Hematopoietic multipotent progenitor cell treated with erythropoietin and hydrocortisone succinate and interleukin-3 and kit ligand, for 4 days (in vitro differentiated cells): Measurements from ENCODE around the gene CLDN9.
A peak's percentile ranks its signal among the peaks of the same experiment; 100 is the strongest.
"Not testable (repeated sequence)": the region's sequence is repeated elsewhere in the genome, so short reads cannot be mapped to it uniquely, and the experiment has no call there.

Experiments used
- DNase-seq: peaks from one replicate; pipeline ENCODE4 v3.0.0-alpha.2; 2015

Gene CLDN9

DNA sequence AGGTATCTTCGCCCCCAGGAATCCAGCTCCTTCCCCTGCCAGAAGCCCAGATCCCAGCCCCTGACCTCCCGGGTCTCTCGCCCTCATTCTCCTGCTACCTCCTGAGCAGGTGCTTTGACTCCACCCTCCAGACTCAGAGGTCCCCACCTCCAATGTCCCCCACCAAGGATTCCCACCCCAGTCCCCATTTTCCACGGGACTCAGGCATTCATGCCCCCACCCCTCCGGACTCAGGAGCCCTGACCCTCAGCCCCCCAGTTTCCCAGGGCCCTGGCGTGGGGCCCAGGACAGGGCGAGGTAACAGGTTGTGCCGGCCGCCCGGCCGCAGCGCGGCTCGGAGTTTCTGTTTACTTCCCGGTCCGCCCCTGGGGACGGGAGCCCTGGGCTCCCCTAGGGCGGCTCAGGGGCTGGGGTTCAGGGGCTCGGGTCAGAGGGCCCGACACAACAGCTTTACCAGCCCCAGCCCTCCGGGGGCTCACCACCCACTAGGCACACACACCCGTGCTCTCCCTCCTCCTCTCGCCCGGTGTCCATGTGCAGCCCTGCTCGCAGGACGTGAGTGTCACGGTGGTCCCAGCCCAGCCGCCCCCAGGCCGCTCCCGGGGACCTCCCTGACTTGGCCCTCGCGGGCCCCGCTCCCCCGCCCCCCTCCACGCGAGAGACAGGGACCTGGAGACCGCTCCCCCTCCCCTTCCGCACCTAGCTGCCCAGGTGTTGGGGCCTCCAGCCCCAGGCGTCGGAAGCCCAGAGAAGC lies 23.4 kb downstream of the CLDN9 start:
- DNase-seq, result no peak

DNA sequence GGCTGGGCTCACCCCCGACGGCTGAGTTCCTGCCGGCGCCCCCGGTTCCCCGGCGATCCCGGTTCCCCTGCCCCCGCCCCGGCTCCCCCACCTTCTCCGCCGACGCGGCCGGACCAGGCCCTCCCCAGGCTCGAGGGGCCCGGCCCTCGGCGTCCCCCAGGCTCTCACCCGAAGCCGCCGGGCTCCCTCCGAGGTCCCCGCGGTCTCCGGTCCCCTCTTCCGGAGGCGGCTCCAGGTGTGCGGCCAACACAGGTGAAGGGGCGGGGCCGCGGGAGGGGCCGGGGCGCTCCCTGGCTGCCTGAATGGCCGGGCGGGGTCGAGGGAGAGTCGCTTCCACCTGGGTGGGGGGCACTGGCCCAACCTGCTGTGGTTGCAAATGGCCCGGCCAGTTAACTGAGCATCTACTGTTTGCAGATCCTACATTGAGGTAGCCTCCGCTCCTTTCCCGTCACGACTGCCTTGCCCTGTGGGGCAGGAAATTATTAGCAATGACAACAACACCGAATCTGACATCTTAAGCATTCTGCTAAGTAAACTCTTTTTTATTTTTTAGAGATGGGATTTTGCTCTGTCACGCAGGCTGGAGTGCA lies 24.1 kb downstream of the CLDN9 start, which contains the start of gene BICDL2:
Gene BICDL2 (minus strand): TSS at position 219 of the 590 bp plus-strand sequence. CDS start 1,448 bp downstream, outside the sequence.
- DNase-seq, result no peak

DNA sequence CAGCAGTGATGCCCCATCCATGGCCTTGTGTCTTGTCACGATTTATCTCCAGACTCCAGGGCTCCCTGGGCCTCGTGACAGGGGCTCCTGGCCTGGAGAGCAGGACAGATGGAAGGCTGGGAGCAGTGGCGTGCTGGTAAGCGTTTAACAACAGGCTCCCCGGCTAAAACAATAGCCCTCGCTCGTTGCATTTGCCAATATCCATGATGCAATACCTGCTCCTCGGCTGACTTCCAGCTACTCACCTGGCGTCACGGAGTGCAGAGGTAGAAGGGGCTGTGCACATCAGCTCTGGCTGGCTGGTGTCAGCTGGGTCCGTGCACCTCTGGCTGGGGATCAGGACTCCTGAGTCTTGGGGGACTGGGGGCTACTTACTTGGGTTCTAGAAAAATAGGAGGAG lies 25.5 kb downstream of the CLDN9 start:
- DNase-seq, result no peak

DNA sequence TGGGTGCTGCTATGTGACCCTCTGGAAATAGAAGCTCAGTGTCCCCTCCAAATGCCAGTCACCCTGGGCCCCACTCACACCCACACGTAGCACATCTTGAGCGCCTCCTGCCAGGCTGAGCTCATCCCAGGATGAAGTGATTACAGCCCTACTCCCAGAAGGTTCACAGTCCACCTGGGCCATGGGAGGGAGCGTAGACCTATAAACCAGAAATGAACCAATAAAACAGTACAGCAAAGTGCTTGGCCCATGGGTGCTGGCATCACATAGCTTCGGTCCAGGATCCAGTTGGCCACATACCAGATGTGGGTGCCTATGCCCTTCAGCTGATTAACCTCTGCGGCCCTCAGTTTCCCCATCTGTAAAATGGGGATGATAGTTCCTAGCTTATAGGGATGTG lies 26.2 kb downstream of the CLDN9 start:
- DNase-seq, result no peak

DNA sequence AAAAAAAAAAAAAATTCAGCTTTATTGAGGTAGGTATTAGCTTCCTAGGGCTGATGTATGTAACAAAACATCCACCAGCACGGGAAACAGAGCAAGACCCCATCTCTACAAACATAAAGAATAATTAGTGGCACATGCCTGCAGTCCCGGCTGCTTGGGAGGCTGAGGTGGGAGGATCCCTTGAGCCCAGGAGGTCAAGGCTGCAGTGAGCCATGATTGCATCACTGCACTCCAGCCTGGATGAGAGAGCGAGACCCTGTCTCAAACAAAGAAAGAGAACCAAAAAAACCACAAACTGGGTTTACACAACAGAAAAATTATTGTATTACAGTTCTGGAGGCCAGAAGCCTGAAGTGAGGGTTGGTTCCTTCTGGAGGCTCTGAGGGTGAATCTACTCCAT lies 29.7 kb downstream of the CLDN9 start:
- DNase-seq, result no peak

DNA sequence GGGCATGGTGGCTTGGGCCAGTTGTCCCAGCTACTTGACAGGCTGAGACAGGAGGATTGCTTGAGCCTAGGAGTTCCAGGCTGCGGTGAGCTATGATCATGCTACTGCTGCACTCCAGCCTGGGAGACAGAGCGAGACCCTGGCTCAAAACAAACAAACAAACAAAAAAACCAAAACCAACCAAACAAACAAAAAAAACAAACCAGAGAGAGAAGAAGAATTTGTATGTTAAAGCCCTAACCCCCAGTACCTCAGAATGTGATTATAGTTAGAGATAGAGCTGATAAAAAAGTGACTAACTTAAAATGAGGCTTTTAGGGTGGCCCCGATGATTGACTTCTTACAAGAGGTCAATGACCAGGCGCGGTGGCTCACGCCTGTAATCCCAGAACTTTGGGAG lies 32.0 kb downstream of the CLDN9 start:
- no peak for DNase-seq

DNA sequence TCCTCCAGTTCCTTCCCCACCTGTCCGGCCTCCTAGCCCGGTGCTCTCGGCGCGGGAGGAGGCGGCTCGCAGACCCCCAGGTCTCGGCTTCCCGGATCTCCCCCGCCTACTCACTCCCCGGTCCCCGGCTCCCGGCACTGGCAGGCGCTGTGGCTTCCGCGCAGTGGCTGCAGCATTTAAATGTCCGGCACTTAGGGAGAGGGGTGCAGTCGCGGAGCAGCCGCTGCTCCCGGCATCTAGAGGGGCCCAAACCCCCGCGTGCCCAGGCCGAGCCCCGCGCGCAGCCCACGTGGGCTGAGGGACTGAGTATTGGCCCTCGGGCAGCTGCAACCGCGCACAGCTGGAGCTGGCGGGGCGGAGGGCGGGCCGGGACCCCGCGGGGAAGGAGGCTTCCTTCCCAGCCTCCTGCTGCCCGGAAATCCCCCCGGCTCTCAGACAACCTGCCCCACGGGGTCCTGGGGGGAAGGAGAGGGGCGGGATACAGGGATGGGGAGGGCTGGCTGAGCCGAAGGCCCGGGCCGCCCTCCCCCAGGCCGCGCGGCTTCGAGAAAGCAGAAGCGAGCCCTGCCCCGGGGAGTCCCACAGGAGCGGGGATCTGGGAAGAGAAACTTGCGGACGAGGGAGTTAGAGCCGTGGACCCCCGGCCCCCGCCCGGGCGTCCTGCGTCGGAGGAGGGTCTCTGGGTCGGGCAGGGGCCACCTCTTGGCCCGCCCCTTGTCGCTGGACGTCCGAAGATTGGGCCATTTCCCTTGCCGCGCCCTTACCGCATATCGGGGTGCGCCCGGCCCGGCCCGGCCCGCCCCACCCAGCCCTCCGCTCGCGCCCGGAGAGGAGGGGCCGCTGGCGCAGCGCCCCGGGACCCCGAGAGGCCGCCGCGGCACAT lies 33.3 kb downstream of the CLDN9 start, which contains the start of gene MMP25:
Gene MMP25 (plus strand): TSS at position 804 of the 883 bp plus-strand sequence. CDS start 357 bp downstream, outside the sequence.
- no peak for DNase-seq

DNA sequence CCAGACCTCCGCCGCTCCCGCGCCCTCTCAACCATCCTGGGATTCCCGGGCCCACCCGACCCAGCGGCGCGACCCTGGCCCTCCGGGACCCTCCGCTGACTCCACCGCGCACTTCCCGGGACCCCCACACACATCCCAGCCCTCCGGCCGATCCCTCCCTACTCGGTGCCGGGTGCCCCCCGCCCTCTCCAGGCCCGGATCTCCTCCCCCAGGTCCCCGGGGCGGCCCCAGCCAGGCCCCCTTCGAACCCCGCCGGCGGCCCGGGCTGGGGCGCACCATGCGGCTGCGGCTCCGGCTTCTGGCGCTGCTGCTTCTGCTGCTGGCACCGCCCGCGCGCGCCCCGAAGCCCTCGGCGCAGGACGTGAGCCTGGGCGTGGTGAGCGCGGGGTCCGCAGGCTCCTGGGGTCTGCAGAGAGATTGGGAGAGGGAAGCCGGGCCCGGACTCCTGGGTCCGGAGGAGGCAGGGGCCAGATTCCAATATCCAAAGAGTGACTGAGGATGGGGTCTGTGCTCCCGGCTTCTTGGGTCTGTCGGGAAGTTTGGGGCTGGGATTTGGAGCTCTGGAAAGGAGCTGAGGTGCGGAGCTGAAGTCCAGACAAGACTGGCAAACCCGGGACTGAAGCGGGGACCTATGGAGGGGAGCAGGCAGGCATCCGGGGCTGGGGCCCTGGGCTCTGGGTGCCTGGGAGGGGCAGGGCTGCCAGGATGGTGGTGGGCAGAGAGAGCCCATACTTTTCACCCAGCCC lies 34.1 kb downstream of the CLDN9 start:
- no peak for DNase-seq

DNA sequence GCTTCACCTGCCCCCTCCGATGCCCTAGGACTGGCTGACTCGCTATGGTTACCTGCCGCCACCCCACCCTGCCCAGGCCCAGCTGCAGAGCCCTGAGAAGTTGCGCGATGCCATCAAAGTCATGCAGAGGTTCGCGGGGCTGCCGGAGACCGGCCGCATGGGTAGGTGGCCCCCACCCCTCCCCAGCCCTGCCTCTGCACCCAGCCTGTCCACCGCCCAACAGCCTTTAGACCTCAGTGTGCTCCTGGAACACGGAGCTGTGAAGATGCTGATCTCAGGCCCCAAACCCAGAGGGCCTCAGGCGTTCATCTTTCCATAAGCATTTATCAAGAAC lies 34.6 kb downstream of the CLDN9 start:
- DNase-seq, result no peak

DNA sequence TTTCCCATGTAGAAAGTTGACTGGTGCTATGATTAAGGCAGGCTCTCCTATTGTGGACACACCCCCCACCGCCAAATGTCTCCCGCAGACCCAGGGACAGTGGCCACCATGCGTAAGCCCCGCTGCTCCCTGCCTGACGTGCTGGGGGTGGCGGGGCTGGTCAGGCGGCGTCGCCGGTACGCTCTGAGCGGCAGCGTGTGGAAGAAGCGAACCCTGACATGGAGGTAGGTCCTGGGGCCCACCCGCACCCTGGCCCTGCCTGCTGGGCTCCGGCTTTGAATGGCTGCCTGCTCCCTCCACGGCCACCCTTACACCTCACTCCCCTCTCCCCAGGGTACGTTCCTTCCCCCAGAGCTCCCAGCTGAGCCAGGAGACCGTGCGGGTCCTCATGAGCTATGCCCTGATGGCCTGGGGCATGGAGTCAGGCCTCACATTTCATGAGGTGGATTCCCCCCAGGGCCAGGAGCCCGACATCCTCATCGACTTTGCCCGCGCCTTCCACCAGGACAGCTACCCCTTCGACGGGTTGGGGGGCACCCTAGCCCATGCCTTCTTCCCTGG lies 37.3 kb downstream of the CLDN9 start:
- no peak for DNase-seq

DNA sequence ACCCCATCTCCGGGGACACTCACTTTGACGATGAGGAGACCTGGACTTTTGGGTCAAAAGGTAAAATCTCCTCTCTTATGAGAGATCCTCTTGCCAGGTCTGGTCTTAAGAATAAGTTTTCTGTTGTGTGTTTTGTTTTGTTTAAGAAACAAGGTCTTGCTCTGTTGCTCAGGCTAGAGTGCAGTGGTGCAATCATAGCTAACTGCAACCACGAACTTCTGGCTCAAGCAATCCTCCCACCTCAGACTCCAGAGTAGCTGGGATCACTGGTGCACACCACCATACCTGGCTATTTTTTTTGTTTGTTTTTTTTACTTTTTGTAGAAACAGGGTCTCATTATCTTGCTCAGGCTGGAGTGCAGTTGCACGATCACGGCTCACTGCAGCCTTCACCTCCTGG lies 37.8 kb downstream of the CLDN9 start:
- DNase-seq, result no peak

DNA sequence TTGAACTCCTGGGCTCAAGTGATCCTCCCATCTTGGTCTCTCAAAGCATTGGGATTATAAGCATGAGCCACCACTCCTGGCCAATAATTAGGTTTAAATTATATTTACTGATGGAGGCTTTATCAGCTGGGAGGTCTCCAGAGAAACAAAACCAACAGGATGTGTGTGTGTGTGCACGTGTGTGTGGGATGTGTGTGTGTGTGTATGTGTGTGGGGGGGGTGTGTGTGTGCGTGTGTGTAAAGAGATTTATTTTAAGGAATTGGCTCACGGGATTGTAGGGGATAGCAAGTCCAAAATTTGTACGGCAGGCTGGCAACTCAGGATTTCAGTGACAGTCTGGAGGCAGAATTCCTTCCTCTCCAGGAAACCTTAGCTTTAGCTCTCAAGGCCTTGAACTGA lies 38.3 kb downstream of the CLDN9 start:
- no peak for DNase-seq

DNA sequence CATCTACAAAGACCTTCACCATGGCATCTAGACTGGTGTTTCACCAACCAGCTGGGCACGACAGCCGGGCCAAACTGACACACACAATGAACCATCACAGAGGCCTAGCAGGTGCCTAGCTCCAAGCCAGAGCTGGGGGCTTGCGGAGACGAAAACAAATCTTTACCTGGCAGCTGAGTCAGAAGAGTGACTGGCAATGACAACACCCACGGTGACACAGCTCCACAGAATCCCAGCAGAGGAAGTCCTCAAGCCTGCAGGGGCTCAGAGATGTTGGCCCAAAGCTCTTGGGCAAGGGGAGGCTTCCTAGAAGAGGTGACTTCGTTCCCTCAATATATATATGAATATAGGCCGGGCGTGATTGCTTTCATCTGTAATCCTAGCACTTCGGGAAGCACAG lies 38.8 kb downstream of the CLDN9 start:
- DNase-seq, result no peak

DNA sequence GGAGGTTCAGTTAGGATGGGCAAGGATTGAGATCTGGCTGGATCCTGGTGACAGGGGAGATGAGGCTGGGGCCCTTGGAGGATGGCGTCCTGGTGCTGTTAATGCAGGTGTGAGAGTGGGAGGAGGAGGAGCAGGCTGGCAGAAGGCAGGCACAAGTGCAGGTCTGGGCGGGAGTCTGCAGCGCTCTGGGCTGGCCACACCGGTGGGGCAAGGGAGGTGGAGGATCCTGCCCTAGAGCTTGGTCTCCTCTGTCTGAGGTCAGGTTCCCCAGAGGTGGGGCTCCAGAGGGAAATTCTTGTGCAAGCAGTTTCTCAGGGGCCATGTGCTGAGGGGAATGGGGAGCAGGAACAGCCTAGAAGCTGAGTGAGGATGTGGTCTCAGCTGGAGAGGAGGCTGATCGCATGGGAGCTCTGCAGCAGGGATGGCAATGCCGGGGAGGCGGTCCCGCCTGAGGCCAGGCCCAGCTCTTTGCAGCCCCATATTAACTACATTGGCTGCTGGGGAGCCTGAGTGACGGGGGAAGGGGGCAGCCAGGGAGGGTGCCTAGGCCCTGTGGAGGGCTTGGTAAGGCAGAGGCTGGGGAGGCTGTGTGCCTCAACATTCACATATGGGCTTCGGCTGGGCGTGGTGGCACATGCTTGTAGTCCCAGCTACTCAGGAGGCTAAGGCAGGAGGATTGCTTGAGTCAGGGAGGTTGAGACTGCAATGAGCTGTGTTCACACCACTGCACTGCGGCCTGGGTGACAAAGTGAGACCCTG lies 40.0 kb downstream of the CLDN9 start:
- not testable (repeated sequence) for DNase-seq

DNA sequence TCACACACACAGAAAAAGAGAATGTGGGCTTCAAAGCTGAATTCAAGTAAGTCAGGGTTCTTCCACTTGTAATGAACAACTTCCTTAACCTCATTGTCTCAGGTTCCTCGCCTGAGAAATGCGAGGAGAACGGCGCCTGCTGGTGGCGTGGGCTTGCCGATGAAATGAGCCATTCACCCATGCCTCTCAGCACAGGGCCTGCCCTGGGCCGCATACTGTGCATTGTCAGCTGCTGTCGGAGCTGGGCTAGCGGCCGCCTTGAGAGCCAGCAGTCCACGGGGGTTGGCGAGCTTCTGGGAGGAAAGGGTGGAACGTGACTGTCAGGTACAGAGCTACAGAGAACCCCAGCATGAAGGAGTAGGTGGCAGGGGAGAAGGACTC lies 40.6 kb downstream of the CLDN9 start:
- not testable (repeated sequence) for DNase-seq

DNA sequence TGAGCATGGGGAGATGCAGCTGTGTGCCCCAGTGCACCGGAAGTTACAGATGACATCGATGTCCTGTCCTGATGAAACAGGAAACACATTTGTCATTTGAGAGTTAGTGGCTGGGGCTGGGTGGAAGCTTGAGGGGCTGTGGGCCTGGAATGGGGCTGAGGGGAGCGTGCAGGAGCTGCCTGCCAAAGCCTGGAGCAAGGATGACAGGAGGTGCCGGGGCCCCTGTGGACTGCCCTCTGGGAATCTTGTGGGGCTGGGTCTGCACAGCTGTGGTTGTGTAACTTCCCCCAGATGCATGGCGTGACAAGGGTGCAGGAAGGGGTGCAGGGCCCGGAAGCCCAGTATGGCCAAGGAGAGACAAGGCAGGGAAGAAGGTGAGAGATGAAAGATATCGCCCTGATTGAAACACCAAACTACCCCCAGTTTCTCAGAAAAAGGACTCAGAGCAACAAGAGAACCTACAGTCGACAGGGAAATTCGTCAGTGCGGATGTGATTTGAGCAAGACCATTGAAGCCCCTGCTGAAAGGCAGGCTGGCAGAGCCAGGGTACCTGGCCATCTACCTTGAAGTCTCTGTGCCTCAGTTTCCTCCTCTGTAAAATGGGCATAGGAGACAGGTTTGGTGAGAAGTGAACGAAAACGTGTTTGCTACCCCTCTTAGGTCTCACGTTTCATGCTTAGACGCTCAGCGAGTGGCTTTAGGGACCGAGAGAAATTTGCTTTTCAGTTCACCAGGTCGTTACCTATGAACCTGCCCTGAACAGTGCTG lies 42.4 kb downstream of the CLDN9 start:
- peak; percentile 78 for DNase-seq

DNA sequence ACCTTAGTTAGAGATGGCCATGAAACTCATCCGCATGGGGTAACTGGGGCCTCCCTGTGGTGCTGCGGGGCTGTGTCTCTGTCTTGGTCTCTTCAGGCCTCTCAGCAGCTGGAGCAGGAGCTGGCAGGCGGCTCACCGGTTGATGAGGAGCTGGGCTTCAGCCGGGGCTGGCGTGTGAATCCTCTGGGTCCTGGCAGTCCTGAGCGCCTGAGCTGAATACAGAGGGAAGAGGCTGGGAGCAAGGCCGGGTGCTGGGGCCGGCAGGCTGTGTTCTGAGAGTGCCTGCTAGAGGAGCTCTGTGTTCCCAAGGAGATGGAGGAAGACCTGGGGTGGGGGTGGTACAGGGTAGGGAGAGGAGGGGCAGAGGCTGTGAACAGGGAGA lies 43.0 kb downstream of the CLDN9 start:
- not testable (repeated sequence) for DNase-seq

DNA sequence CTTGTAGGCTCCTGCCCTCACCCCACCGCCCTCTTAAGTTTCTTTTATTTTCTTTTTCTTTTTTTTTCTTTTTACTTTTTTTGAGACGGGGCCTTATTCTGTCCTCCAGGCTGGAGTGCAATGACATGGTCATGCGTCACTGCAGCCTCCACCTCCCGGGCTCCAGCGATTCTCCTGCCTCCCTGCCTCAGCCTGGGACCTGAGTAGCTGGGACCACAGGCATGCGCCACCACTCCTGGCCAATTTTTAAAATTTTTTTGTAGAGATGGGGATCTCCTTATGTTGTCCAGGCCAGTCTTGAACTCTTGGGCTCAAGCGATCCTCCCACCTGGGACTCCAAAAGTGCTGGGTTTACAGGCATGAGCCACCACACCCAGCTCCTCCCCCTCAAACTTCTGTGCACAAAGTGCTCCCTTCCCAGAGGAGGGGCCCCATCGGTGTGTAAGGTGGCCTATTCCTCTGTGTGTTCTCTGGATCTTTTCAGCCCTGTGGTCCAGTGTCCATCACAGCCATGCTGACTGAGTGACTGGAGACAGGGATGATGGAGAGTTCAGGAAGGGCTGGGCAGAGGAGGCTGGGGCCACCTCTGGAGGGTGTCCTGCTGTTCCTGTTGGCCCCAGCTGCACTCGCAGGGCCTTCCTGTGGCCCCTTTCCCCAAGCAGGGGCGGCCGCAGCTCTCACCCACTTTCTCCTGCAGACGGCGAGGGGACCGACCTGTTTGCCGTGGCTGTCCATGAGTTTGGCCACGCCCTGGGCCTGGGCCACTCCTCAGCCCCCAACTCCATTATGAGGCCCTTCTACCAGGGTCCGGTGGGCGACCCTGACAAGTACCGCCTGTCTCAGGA lies 43.8 kb downstream of the CLDN9 start:
- no peak for DNase-seq

DNA sequence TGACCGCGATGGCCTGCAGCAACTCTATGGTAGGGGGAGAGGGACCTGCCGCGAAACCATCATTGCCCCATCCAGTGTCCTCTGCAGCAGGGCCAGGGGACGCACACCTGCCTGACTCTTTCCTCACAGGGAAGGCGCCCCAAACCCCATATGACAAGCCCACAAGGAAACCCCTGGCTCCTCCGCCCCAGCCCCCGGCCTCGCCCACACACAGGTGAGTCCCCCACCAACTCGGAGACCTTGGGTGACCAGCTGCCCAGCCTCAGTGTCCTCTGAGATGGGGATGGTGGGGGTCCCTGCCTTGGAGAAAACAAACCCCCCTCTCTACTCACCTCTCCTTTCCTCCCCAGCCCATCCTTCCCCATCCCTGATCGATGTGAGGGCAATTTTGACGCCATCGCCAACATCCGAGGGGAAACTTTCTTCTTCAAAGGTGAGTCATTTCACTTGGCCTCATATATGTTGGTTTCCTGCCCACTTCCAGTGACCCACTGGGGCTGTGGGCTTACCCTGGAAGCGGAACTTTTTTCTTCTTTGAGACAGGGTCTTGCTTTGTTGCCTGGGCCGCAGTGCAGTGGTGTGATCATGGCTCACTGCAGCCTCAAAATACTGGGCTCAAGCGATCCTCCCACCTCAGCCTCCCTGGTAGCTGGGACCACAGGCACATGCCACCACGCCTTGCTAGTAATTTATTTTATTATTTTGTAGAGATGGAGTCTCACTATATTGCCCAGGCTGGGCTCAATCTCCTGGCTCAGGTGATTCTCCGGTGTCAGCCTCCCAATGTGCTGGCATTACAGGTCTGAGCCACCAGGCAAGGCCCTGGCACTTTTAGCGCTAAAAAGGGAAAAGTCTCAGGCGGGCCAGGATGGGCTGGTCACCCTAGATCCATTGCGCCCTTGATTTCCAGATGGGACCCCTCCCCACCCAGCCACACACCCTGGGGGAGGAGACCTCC lies 44.7 kb downstream of the CLDN9 start:
- no peak for DNase-seq
